ENCODE results near the gene VWC2L.
A peak's percentile ranks its signal among the peaks of the same experiment; 100 is the strongest.

Gene VWC2L

DNA sequence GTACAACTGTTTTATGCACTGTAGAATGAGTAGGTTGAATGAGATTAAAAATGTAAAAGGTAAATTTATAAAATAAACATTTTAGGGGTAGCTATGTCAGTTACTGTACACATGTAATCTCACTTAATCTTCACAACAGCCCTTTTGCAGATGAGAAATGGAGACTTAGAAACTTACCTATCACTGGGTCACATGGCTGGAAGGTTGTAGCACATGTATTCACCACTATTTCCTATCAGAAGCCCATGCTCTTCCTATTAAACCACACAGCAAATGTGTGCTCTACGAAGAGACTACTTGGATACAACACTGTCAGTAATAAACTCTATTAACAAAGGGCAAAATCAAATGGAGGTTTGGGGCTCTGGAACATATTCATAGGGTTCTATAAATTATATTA, 60.5 kb downstream of the VWC2L start:
- no peak for DNase-seq

DNA sequence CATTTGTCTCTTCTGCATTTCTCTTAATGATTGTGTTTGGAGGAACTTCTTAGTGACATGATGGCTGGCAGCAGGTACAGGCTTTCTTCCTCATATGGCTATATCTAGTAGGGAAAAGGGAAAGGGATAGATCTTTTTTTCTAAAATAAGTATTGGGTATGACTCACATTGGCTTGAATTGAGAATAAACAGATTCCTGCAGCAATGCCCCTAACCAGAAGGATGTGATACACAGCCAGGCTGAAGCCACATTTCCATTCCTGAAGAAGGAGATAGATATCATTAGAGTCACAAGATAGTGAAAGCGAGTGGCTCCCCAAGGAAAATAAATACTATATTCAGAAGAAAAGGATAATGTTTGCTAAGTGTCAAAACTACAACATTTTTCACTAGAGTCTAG, 61.1 kb downstream of the VWC2L start:
- DNase-seq, result no peak

DNA sequence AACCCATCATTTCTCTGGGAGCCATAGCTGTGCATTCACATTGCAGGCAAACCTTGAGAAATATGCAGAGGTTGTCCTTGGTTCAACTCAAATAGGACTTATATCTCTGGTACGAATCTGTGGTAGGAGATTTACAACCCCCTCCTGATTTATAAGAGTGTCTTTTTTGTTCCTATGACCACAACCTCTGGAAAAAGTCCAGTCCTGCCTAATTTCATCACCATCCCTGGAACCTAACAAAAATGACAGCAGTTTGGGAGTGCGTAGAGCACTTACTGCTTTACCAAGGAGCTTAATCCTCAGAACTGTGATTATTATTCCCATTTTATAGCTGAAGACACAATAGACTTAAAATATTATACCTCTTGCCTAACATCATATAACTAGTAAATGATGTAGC, 66.5 kb downstream of the VWC2L start:
- no peak for DNase-seq

DNA sequence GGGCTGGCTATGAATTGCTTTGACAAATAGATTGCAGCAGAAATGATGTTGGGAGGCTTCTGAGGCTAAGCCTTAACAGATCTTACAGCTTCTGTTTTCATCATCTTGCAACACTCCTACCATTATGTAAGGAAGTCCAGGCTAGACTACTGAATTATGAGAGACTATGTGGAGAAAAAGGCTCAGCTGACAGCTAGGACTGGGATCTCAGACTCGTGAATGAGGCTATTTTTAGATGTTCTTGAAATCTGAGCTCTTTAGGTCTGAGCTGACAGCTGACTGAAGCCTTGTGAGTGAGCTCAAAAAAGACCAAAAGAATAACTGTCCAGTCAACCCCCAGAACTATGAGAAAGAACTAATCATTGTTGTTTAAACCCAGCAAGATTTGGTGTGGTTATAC, 70.3 kb downstream of the VWC2L start:
- DNase-seq, result no peak

DNA sequence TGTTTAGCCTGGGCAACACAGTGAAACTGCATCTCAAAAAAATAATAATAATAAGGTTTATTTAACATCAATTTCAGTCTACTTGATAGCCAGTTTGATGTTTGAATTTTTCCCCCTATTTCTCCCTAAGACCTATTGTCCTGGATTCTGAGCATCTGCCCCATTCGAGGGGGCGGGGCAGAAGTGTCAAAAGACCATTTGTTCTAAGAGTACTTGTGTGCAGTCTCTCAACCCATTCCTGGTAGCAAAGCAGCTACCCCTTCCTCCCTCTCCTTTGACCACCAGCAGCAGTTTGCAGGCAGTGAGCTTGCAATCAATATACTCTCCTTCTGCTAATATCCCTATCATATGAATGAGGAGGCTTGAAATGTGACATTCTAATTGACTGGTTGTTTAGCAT, 71.9 kb downstream of the VWC2L start:
- DNase-seq, result no peak

DNA sequence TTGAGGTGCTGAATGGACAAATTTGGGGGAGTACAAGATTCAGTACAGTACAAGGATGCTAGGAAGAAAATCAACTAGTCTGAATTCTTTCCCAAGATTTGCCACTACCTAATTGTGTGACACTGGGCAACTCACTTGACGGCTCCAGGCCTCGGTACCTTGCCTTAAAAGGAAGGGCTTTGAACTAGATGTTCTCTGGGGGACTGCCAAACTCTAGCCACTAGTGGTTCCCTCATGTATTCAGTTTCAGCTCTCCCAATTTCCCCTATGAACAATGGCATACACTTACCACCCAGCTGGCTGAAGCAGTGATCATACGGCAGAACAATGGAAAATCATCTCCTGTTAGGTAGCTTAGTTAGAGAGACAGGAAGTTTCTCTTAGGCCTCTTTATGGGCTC, 73.4 kb downstream of the VWC2L start:
- DNase-seq, result peak; percentile 23

DNA sequence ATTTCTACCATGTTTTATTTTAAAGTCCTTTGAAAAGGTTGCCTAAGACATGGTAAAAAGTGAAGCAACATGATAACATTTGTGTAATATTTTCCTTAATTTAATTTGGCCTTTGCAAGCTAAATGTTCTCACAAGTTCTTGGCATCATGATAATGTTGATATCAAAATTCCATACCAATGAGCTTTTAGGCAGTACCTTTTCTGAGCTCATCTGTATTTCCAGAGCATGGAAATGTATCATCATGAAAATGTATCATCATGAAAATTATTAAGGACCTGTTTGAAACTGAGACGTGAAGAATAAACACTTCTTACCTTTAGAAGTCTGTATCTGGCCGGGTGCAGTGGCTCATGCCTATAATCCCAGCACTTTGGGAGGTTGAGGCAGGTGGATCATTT, 73.8 kb downstream of the VWC2L start:
- DNase-seq, result no peak

DNA sequence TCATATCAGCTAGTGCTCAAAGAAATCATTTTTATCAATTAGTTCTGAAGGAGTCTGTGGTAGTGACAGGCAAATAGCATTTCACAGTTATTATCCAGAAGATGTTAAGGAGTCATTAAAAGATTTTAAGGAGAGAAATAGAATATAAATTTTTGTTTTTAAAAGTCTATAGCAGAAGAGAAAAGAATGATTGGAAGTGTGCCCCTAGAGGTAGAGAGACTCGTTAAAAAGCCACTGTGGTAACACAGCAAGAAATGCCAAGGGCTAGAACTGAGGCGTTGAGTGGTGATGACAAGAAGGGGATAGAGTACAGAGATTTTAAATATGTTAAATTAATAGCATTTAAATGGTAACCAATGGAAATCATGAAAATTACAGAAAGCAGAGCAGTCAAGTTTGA, 78.3 kb downstream of the VWC2L start:
- DNase-seq, result no peak

DNA sequence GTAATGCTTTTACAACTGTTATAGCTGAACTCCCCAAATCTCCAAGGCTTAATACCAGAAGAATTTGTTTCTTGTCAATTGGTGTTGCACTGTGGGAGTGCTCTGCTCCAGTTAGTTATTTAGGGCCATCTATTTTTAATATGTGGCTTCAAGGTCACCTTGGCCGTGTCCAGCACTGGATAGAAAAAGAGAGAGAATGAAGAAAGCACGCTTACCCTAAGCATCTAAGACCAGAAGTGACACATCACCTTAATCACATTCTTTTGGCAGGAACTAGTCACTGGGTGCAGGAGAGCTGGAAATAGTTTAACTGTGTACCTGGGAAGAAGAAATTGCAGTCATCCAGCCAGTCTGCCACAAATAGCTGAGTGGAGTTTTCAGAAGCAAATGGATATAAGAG, 78.8 kb downstream of the VWC2L start:
- no peak for DNase-seq

DNA sequence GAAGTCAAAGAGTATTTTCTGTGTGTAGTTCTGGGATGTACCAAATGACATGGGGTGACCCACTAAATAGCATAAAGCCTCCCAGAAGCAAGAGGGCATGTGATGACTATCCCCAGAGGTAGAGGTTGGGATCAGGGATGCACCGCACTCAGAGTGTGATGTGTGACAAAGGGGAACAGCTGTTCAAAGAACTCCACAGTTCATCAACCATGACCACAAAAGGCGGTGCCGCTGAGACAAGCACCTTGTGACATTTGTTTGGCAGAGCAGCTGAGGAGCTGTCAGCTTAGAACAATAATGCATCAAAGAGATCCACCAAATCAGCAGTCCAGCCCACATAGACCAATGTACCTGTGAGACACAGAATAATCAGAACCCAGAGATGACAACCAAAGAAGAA, 81.3 kb downstream of the VWC2L start:
- DNase-seq, result no peak

DNA sequence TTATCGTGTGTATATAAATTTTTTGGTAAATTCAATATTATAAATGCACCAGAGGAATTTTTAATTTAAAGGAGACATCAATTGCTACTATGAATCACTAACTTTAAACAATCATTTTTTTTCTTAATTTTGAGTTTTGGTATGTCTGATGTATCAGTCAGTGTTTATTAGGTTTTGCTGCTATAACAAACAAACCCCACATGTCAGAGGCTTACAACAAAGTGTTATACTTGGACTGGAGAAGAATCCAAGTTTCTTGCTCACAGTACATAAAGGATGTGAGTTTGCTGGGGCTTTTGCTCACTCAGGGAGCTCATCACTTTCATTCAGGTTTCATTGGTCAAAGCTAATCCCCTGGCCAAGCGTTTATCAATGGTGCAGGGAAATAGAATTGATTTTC, 81.8 kb downstream of the VWC2L start:
- no peak for DNase-seq

DNA sequence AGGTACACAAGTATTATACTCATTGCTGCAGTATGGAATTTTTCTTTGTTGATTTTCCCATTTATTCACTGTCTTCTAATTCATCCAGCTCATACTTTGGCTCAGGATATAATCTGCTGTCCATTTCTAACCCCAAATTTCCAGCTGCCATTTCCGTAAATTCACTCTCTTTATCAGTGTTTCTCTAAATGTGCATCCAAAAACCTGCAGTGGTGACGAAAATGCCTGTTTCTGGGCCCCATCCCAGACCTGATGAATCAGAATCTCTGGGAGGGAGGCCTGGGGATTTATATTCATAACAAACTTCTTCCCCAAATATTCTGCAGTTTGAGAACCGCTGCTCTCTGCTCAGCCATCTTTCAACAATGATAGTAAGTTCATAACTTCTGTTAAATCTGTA, 86.6 kb downstream of the VWC2L start:
- DNase-seq, result no peak

DNA sequence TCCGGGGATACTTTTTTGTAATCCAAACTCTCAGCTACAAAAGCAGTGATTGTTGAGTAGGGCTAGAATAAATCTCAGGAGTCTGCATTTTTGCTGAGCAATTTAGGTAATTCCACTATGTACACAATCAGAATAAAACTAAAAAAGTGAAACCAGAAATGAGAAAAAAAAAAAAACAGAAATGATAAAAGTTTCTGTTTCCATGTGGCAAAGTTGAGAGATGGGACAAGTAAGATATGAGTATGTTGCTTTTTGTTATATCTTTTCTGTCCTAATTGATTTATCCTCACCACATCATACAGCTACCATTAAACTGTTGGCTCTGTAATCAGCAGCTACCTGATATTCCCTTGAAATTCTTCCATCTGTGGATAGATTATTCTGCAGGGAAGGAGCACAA, 92.7 kb downstream of the VWC2L start:
- no peak for DNase-seq

DNA sequence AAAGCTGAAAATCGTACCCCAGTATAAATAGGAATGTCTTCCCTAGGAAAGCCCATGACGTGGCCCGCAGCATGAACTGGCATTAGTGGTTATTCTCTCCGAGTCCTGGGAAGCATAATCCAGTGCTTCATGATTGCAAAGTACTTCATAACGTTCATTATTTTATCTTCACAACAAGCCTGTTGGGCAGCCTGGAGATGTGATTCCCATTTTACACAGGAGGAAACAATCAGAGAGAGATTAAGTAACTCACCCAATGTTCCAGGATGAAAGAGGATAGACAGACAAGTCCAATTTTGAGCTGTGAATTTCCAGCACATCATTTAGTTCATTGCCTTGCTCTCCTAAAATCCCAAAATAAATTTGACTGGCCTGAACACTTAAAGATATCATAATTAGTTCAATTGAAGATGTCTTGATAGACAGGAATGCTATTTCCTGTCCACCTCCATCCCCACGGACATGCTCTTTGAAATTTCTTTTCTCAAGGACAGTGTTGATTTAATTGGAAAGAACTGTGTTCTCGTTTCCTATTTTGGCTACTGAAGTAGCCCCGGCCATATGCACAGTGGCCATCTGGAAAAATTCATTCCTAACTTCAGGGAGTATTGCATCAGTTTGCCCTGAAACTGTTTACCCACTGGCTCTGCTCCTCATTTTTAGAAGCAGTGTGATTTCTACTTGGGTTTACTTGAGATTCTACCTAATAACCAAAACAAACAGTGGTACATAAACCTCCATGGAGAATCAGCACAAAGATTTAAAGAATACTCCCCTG, 93.9 kb downstream of the VWC2L start:
- DNase-seq, result no peak

DNA sequence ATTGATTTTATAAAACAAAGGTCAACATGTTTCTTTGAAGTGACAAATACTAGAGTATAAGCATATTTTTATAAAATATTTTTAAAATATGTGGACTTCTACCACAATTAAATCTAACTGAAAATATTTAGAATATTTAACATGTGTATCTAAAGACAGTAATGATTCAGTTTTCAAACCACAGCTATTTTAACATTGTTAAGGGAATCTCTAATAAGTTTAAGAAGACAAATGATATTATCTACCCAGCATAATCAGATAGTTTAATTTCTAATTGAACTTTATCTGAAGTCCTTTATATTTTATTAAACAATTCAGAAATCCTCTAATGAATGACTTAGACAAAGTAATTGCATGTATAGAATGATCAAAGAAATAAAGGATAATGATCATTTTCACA, 96.2 kb downstream of the VWC2L start:
- no peak for DNase-seq

DNA sequence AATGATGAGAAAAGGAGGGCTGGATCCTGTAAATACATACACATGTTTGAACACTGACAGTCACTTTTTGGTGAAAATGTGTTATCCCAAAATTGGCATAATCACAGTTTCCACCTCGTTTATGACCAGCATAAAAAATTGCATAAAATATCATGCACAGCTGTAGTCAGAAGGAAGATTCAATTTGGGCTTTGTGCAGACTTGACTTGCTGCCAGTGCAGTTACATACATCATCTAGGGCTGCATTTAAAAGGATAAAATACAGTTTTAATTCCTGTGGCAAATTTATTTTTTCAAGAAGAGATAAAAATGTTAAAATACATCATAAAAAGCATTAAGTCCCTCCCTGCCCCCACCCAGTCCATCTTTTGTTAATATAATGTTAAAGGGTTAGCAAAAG, 103.8 kb downstream of the VWC2L start:
- no peak for DNase-seq

DNA sequence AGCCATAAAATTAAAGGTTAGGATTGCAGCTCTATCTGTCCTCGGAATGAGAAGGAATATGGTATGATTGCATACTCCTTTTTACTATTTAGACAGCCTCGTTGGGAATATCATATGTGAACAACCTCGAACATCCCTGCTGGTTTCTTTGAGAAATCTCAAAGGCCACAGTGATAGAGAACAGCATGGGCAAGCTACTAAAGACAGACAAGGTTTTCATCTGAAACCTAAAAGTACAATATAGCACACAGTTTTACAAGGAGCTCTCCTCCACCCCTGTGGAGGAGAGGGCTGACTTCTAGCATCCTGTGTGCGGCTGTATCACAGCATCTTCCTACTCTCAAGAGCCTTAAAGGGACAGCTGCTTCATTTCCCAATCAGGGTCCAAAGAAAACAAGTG, 104.3 kb downstream of the VWC2L start:
- DNase-seq, result no peak

DNA sequence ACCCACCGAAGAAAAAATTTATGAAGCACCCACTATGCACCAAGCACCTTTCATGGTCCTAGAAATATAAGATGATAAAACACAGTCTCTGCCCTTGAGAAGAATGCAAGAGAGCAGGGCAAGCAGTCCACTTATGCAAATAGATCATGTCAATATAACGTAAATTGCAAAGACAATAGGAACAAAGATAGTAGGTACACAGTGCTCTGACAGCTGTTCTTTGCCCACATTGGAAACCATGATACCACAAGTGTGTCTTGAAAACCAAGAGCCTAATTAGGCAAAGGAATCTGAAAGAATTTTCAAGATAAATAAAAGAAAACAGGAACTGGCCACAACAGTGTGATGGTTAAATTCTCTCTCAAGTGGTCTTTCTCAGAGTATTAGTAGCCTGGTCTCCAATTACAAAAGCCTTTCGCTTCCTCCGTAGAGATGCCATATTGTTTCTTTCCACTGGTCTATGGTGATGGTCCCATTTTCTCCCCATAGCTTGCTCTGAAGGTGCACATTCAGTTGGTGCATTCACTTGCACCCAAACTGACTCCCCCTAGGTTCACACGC, 108.5 kb downstream of the VWC2L start:
- DNase-seq, result no peak

DNA sequence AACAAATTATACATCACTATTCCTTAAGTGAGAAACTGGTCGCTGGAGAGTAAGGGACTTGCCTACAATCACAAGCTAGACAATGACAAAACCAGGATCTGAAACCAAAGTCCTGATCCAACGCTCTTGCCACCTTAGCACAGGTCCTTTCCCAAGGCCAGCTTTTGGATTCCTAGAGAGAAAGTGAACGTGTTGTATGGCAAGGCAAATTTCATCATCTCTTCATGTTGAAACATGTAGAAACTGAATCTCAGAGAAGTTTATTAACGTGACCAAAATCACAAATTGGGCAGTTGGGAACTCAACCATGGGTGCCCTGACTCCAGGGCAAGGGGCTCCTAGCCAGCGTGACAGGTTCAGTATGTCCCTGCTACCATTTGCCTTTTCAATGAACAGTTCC, 118.2 kb downstream of the VWC2L start:
- DNase-seq, result no peak

DNA sequence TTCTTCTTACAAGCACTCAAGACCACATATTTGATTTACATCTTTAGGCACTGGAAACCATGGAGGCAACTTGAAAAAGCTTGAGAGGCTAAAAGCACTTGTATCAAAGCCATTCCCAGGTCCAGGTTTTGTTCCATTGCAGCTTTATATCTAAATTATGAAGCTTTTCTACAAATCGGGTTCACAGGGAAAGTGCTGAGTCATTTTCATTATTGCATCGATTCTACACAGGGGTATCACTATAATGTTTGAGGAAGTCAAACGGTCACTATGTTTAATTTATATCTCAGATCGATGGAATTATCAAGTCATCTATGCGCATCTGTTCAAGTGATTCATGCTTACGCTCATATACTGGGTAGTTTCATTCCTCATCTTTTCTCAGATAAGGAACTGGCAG, 118.7 kb downstream of the VWC2L start:
- no peak for DNase-seq

DNA sequence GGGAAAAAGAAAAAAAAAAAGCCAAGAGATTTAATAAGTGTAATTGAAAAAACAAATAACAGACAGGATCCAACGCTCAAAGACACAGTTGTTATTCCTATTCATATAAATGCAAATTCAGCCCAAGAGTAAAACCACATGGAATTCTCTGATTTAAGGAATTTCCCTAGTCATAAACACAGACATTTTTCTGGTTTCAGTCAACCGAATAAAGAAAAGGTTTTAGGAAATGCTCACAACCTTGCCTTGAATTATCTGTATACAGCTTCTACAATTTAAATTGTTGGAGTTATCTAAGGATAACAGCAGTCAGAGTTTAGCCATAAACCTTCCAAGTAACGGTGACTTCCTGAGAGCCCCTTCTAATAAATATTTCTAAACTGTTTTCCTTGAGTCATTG, 122.7 kb downstream of the VWC2L start:
- DNase-seq, result no peak

DNA sequence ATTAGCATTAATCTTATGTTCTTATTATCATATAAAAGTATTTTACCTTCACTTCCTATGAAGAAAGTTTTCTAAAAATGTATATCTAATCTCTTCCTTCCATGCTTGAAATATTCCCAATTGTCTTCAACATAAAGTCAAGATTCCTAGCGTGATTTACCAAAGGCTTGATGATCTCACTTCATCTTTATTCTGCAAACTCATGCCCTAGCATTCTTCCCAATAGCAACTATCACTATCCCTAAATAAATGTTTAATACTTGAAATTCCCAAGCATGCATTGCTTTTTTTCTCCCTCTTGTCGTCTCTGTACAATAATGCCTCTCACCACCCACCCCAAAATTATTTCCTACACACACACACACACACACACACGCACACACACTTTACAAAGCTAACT, 125.8 kb downstream of the VWC2L start:
- DNase-seq, result no peak

DNA sequence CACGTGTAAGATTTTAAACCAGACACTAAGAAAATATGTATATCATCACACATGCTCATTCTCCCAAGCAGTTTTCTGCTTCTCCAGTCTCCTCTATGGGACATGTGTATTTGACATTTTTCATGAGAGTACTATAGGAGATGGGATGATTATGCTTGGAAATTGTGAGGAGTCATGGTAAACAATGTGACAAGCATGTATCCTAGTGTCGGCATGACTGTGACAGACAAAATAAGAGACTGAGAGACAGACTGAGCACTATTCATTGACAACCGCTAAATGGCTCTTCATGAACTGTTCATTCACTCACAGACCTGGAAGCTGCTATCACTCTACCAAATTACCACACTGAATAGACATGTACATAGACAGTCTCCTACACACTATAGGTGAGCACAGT, 127.1 kb downstream of the VWC2L start:
- DNase-seq, result no peak

DNA sequence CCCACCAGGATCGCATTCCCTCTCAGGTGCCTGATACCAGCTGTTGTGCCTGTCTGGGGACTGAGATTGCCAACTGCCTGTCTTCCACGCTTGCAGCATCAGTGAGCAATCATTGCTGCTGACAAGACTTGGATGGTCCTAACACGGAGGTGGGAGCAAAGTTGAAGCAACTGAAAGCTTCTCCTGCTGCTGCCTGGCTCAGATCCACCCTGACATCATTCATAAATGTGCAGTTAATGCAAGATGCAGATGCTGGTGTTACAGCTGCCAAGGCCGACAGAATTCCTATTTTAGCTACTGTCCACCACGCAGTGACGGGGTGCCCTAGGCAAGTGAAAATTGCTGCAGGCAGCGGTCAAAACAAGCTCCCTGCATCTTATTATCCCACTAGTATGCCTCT, 131.4 kb downstream of the VWC2L start:
- DNase-seq, result no peak

DNA sequence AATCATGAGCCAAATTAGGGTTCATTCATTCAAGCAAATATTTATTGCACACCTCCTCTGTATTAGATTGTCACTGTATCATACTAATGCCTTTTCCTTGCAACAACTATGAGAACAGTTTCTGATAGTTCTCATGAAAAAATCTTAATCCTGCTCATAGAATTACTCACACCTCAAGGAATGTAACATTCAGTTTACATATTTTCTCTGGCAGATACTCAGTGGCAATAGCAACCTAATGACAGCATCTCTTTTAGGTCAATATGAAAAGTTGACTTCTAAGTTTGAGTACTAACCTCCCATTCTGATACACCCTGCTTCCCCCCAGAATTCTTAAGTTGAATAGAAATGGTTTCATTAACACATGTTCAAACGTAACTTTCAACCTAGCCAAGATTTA, 132.0 kb downstream of the VWC2L start:
- DNase-seq, result no peak
